HCT116 (cell line): Measurements from ENCODE around the gene PI4KA.
"Not testable (repeated sequence)": the region's sequence is repeated elsewhere in the genome, so short reads cannot be mapped to it uniquely, and the experiment has no call there.

ENCODE experiments used
- MAX ChIP-seq: IDR thresholded peaks from 2 replicates; pipeline ENCODE4 v1.6.1; 2012
- POLR2A ChIP-seq: IDR thresholded peaks from 2 replicates; pipeline ENCODE4 v1.7.0; 2011; ENCODE audit warnings: borderline replicate concordance; ENCODE audit not compliant: insufficient read depth, insufficient read length; ENCODE audit errors: extremely low read depth
- POLR2AphosphoS5 ChIP-seq: IDR thresholded peaks from 2 replicates; pipeline ENCODE4 v1.6.1; 2011; ENCODE audit warnings: mild to moderate bottlenecking, low read depth, low read length, moderate library complexity
- TF ChIP-seq, protein P1 (sequence below), 3 experiments: fragments of 200-600 bp in 1 of 3; sonication (generic) in 1 of 3; IDR thresholded peaks in 2 of 3; conservative IDR thresholded peaks in 1 of 3; 2 replicates each; pipeline ENCODE4 v1.5.1; 2012 to 2017; ENCODE audit warnings: low read depth in 2 of 3, low read length in 2 of 3, antibody characterized with exemption in 1 of 3, borderline replicate concordance in 1 of 3, control low read depth in 1 of 3, mild to moderate bottlenecking in 1 of 3, mixed read lengths in 1 of 3, mixed run types in 1 of 3, moderate library complexity in 1 of 3; ENCODE audit not compliant: insufficient read depth in 1 of 3

- TF ChIP-seq POLR2A, MAX, POLR2AphosphoS5: not testable (repeated sequence)
- TF ChIP-seq, protein P1, sequence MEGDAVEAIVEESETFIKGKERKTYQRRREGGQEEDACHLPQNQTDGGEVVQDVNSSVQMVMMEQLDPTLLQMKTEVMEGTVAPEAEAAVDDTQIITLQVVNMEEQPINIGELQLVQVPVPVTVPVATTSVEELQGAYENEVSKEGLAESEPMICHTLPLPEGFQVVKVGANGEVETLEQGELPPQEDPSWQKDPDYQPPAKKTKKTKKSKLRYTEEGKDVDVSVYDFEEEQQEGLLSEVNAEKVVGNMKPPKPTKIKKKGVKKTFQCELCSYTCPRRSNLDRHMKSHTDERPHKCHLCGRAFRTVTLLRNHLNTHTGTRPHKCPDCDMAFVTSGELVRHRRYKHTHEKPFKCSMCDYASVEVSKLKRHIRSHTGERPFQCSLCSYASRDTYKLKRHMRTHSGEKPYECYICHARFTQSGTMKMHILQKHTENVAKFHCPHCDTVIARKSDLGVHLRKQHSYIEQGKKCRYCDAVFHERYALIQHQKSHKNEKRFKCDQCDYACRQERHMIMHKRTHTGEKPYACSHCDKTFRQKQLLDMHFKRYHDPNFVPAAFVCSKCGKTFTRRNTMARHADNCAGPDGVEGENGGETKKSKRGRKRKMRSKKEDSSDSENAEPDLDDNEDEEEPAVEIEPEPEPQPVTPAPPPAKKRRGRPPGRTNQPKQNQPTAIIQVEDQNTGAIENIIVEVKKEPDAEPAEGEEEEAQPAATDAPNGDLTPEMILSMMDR (IDR thresholded peaks at IDR 0.05 in 2 of 3, conservative IDR thresholded peaks at IDR 0.05 in 1 of 3; ENCODE audit: borderline replicate concordance in 1 of 3, insufficient read depth in 1 of 3, low read depth in 2 of 3, low read length in 2 of 3): not testable (repeated sequence)
Observed at GRCh38 chr22:20675613-20676012, 183.0 kb downstream of the PI4KA start.
